NCI-H1092 (cell line): ENCODE results near the gene GABARAP.

ENCODE experiments used
- DNase-seq: peaks from one replicate; lab custom pipeline; 2025; lab: John Stamatoyannopoulos, UW

The GABARAP gene

GRCh38 chr17:7241783-7242716 is at the start of gene GABARAP:
GABARAP (minus strand) TSS chr17:7242449; CDS start chr17:7242330, 119 bp downstream.
- DNase-seq, result peak; percentile 77

DNA sequence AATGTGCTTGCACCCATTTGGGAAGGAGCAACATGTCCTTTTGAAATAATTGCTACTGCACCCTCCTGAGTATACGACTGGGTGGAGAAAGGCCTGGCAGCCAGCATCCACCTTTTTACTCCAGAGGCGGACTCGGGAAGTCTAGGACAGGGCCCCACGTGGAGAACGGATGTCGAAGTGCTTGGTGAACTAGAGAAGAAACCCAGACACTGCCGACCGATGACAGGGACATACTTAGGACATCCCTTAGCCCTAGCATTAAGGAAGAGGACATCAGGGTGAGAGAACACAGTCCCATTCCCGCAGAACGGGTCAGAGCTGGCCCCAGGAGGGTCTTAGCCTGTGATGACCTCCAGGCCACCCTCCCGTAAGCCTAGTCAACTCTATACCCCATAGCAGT is 48.4 kb upstream of the GABARAP start:
- DNase-seq, result no peak

DNA sequence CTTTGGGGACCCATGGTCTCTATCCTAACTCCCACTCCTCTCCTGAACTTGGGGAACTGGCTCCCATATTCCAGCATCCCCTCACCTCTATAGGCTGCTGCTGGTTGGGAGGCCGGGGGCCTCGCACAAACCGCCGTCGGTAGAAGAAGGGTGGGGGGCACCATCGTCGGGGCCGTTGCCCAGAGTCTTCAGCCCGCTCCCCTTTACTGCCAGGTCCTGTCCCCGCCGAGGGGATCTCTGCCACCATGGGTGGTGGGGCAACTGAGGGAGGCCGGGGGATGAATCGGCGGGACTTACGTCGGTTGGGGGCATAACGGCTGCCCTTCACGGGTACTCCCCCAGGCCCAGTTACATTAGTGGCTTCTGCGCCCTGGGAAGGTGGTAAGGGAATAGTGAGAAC is 47.9 kb upstream of the GABARAP start:
- no peak for DNase-seq

GRCh38 chr17:7289256-7290032 is 47.2 kb upstream of the GABARAP start:
- no peak for DNase-seq

DNA sequence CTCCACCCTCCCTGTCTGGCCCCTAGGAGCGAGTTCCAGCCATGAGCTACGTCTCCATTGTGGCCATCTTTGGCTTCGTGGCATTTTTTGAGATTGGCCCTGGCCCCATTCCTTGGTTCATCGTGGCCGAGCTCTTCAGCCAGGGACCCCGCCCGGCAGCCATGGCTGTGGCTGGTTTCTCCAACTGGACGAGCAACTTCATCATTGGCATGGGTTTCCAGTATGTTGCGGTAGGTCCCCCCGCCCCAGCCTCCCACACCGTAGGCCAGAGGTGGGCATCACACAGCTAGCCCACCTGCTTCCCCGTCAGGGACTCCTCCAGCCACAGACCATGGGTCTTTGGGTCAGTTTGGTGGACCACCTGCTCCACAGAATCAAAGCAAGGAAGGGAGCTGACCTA is 43.4 kb upstream of the GABARAP start:
- DNase-seq, result no peak

- DNase-seq, result no peak
Measured at GRCh38 chr17:7284911-7285310, 42.7 kb upstream of the GABARAP start.

GRCh38 chr17:7283471-7284216 is 41.4 kb upstream of the GABARAP start:
- no peak for DNase-seq

- DNase-seq, result no peak
Measured at GRCh38 chr17:7282752-7283321, 40.6 kb upstream of the GABARAP start.

DNA sequence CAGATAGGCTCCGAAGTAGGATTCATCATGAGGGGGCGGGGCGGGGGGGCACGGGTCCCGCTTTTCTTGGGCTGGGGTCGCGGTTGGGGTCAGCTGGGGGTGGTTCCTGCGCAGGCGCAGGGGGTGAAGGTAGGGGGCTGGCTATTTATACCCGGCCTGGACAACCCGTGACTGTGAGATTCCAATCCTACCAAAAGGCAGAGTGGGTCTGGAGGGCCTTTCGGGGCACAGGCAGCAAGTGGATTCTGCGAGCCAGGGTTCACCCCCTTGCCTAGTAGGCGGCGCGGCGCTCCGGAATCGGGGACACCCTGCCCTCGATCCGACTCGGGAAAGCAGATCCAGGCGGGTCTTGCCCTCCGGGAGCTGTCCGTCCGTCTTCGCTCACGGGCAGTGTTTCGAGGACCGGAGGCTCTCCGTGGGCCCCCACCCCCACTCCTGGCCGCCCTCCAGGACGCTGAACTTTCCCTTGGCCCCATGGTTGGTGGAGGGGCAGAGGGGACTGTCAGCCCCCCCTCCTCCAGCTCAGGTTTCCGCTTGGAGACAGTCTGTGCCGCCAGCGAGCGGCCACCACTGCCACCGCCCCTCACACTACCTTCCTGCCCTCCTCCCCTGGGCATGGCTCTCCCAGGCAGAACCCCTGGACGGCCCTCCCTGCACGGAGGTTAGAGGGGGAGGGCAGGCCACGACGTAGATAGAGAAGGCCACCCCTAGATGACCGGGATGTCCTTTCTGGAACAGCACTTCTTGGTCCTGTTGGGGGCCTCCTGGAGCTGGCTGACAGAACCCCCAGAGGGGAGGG is 39.9 kb upstream of the GABARAP start:
- no peak for DNase-seq

- no peak for DNase-seq
Measured at GRCh38 chr17:7281074-7281952, 39.1 kb upstream of the GABARAP start, which contains the start of gene SLC2A4. SLC2A4 (plus strand) TSS chr17:7281718; CDS start chr17:7281935, 217 bp downstream.

DNA sequence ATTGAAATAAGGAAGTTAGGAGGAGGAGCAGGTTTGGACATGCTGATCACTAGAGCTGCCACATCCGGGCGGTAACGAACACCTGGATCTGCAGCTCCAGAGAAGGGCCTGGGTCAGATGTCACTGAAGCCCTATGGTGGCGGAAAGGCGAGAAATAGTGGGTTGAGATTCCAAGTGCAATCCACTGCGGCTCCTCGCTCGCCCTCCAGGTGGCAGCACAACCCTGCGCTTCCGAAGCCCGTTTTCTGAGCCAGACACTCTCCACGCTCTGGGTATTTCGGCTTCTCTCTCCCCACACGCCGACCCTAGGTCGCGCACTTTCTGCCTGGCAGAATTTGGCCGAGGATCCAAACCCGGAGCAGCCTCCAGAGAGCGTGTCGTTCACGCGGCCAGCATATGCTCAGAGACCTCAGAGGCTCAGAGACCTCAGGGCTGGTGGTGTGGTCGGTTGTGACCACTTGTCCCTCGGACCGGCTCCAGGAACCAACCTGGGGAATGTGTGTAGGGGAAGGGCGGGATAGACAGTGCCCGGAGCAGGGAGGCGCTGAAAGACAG is 38.3 kb upstream of the GABARAP start:
- peak; percentile 65 for DNase-seq

DNA sequence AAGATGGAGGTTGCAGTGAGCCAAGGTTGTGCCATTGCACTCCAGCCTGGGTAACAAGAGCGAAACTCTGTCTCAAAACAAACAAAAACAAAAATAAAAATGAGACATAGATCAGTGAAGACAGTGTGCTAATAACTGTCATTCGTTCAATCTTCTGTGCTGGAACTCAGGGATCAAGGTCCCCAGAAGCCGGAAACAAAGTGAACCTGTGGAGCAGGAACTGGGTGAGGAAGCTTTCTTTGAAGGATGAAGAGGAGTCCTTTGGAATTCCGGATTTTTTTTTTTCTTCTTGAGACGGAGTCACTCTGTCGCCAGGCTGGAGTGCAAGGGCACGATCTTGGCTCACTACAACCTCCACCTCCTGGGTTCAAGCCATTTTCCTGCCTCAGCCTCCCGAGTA is 37.2 kb upstream of the GABARAP start:
- DNase-seq, result no peak

DNA sequence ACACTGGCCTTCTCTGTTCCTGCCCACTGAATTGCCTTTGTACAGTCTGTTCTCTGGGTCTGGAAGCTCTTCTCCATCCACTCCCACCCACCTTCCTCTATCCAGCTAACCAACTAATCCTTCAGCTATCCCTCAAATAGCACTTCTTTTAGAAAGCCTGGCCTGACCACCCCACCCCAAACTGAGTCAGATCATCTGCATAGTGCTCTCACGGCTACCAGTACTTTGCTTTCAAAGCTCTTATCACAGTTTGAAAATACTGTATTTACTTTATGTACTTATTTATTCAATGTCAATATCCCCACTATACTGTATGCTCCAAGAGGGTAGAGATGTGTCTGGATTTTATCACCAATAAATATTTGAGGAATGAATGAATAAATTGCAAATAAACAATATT is 24.5 kb upstream of the GABARAP start:
- no peak for DNase-seq

GRCh38 chr17:7263801-7264078 is 21.5 kb upstream of the GABARAP start:
- no peak for DNase-seq

DNA sequence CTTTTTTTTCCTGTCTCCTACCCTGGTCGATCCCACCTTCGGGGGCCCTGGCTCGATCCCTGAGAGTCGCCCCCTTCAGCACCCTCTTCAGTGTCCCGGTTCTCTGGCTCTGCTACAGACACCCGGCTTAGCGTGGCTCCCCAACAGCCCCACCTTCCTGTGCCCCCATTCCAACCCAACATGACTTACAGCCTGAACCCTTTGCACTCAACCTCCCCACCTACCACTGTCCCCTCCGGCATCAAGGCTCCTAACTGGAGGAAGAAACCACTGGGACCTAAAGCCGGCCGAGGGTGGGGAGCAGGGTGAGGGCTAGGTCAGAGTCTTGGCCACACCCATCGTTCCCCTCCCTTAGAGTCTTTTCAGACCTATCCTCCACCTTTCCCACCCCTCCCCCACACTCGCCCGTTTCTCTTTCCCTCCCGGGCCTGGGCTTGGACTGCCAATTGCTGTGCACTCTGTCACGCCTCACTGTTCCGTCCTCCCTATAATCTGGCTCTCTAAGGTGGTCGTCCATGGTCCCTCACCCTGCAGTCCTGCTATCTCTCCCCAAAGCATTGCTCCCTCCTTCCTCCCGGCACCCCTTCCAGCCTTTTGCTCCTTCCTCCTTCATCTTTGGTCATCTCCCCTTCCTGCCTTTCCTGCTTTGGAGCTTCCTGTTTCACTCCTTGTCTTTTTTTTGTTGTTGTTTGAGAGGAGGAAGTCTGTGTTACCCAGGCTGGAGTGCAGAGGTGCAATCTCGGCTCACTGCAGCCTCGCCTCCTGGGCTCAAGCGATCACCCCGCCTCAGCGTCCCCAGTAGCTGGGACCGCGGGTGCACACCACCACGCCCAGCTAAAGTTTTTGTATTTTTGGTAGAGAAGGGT is 20.9 kb upstream of the GABARAP start:
- DNase-seq, result no peak

- no peak for DNase-seq
Measured at GRCh38 chr17:7262192-7262934, 20.1 kb upstream of the GABARAP start, which contains the start of gene CLDN7. CLDN7 (minus strand) TSS chr17:7262478; CDS start chr17:7262043, 435 bp downstream.

DNA sequence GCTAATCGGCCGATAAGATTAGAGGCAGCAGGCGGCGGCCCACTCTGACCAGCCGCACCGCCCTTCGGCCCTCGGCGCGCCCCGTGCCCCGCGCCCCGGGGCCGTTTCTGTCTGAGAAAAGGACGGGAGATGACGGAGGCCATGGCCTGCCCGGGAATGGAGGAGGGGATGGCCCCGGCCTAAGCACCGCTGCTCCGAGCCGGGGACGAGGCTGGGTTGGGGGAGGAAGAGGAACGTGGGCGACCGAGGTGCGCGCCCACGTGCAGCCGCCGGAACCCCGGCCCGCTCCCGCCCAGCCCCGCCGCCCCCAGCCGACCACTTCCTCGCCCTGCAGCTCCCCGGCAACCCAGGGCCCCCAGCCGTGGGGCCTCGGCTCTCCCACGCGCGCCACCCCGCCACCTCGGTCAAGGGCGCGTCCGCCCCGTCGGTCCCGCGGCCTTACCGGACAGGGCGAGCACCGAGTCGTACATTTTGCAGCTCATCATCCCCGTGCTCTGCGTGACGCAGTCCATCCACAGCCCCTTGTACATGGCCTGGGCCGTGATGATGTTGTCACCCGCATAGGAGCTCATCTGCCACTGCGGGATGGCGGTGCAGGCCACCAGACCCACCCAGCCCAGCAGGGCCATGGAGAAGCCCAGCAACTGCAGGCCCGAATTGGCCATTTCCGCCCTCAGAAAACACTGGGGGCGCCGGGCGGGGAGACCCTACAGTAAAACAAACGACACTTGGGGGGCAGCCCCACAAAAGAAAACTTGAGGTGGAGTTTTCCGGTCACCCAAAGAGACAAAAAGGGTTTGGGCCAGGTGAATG is 19.3 kb upstream of the GABARAP start:
- no peak for DNase-seq
